GM12878 (cell line): ENCODE results near the gene SEMA7A. TPM values are rescaled to one million over a fixed set of nuclear protein-coding genes. Genes with fewer than 3 reads are reported as not detected.
"Not testable (repeated sequence)": the region's sequence is repeated elsewhere in the genome, so short reads cannot be mapped to it uniquely, and the experiment has no call there.

ENCODE experiments used
- ATAC-seq: fragments of 200-7000 bp; cut with Tn5 transposase; 3 replicates; pipeline ENCODE4 v1.9.1; 2020; ENCODE audit warnings: mild to moderate bottlenecking, moderate library complexity
- BruUV-seq: library from RNA; stranded (reverse); fragments of 400-500 nt; replicated peaks from 2 replicates; lab custom pipeline; 2021; lab: Mats Ljungman, UMichigan
- CTCF ChIA-PET: fragments of 300-600 bp; sonication (Branson Sonifier 250); formaldehyde crosslinking; extraction: SDS; loops from one replicate; lab custom pipeline; 2021; ENCODE audit warnings: inconsistent platforms; lab: Yijun Ruan, JAX
- POLR2A ChIA-PET: fragments of 350-600 bp; formaldehyde crosslinking; extraction: SDS; loops from one replicate; lab custom pipeline; 2021; ENCODE audit warnings: inconsistent platforms; lab: Charles Lee
- RAD21 ChIA-PET: fragments of 300-600 bp; sonication (Branson Sonifier 250); formaldehyde crosslinking; loops from one replicate; lab custom pipeline; 2023; ENCODE audit warnings: antibody characterized with exemption; ENCODE audit not compliant: unreplicated experiment; lab: Charles Lee
- SMC1A ChIA-PET: fragments of 300-600 bp; sonication (Branson Sonifier 250); formaldehyde crosslinking; loops from one replicate; lab custom pipeline; 2023; ENCODE audit not compliant: unreplicated experiment, uncharacterized antibody; lab: Charles Lee
- DNase-seq: peaks from one replicate; pipeline ENCODE4 v3.0.0-alpha.2; 2011; ENCODE audit warnings: low read depth, low spot score
- FAIRE-seq: peaks from 3 replicates; lab custom pipeline; 2011; peaks lifted over from hg19 to GRCh38; lab: Jason Lieb, UNC
- H2AFZ ChIP-seq: 2 replicates; pipeline ENCODE4 v1.6.0; 2011; ENCODE audit warnings: low read depth, low read length, control low read depth; ENCODE audit not compliant: control insufficient read depth
- H3K27ac ChIP-seq: 2 replicates; pipeline ENCODE4 v1.5.1; 2011; ENCODE audit warnings: control low read depth; ENCODE audit not compliant: control insufficient read depth, insufficient read depth
- H3K27me3 ChIP-seq, 2 experiments: replicated peaks in 1 of 2; 2 replicates each; pipeline versions ENCODE4 v1.6.0 to v1.6.1; 2011; ENCODE audit warnings: low read length in 1 of 2; ENCODE audit not compliant: control insufficient read depth in 2 of 2, insufficient read depth in 2 of 2
- H3K36me3 ChIP-seq, 2 experiments: 2 replicates each; pipeline ENCODE4 v1.5.1; 2011; ENCODE audit warnings: low read length in 1 of 2; ENCODE audit not compliant: control insufficient read depth in 2 of 2, insufficient read depth in 2 of 2
- H3K4me1 ChIP-seq: 2 replicates; pipeline ENCODE4 v1.6.1; 2011; ENCODE audit warnings: mild to moderate bottlenecking, low read length, moderate library complexity, mixed read lengths; ENCODE audit not compliant: control insufficient read depth, insufficient read depth
- H3K4me2 ChIP-seq: 2 replicates; pipeline ENCODE4 v1.6.0; 2011; ENCODE audit warnings: control low read depth; ENCODE audit not compliant: control insufficient read depth, insufficient read depth
- H3K4me3 ChIP-seq: fragments of 200-600 bp; sonication (generic); 2 replicates; pipeline ENCODE4 v1.5.1; 2016
- H3K79me2 ChIP-seq: 2 replicates; pipeline ENCODE4 v1.6.0; 2011; ENCODE audit warnings: low read length; ENCODE audit not compliant: control insufficient read depth, insufficient read depth
- H3K9ac ChIP-seq: 2 replicates; pipeline ENCODE4 v1.8.0; 2011; ENCODE audit warnings: low read length, control low read depth, mixed read lengths; ENCODE audit not compliant: control insufficient read depth, insufficient read depth
- H3K9me3 ChIP-seq: replicated peaks from 3 replicates; pipeline ENCODE4 v1.5.1; 2011; ENCODE audit warnings: mild to moderate bottlenecking, low read length; ENCODE audit not compliant: control insufficient read depth, insufficient read depth
- H4K20me1 ChIP-seq: 2 replicates; pipeline ENCODE4 v1.6.0; 2011; ENCODE audit not compliant: control insufficient read depth, insufficient read depth
- BHLHE40 ChIP-seq, 2 experiments: fragments of 450-650 bp in 1 of 2; IDR thresholded peaks; 2 replicates each; pipeline ENCODE4 v1.6.1; 2011 to 2017; ENCODE audit warnings: low read depth in 2 of 2, borderline replicate concordance in 1 of 2, improper control_type of control experiment in 1 of 2, low read length in 1 of 2, mild to moderate bottlenecking in 1 of 2
- CHD2 ChIP-seq: IDR thresholded peaks from 2 replicates; pipeline ENCODE4 v1.6.1; 2011; ENCODE audit warnings: low read depth, low read length, improper control_type of control experiment, borderline replicate concordance
- ETV6 ChIP-seq, 2 experiments: fragments of 450-650 bp in 1 of 2; IDR thresholded peaks in 1 of 2; conservative IDR thresholded peaks in 1 of 2; 2 replicates each; pipeline ENCODE4 v1.6.1; 2014; ENCODE audit warnings: antibody characterized with exemption in 1 of 2, borderline replicate concordance in 1 of 2, low read depth in 1 of 2, mild to moderate bottlenecking in 1 of 2, moderate library complexity in 1 of 2
- STAT3 ChIP-seq: IDR thresholded peaks from 2 replicates; pipeline ENCODE4 v1.6.1; 2011; ENCODE audit warnings: low read depth, low read length, improper control_type of control experiment
- ZNF384 ChIP-seq: IDR thresholded peaks from 2 replicates; pipeline ENCODE4 v1.6.1; 2012; ENCODE audit warnings: low read depth, mild to moderate bottlenecking, low read length, improper control_type of control experiment, borderline replicate concordance
- WGBS: methylation state at CpG from one replicate; pipeline ENCODE4 v1.1.6; 2016; ENCODE audit warnings: low lambda C conversion rate; ENCODE audit not compliant: insufficient replicate concordance, insufficient coverage; ENCODE audit errors: missing lambda C conversion rate; 5-methylcytosine and 5-hydroxymethylcytosine counted together
- in situ Hi-C: fragments of 300-500 bp; cut with MboI; formaldehyde crosslinking; loops from 9 replicates; pipeline ENCODE4 v1.14.3; 2018; ENCODE audit warnings: mixed read lengths
- intact Hi-C: fragments of 100-400 bp; cut with micrococcal nuclease; formaldehyde crosslinking; loops from one replicate; pipeline ENCODE4 v1.14.2; 2022; ENCODE audit not compliant: unreplicated experiment
- polyA plus RNA-seq, 11 experiments: library from polyadenylated mRNA; depleted of rRNA in 4 of 11; unstranded in 6 of 11; stranded (reverse) in 5 of 11; fragments of >200 nt; fragmentation: Nextera tagmentation in 4 of 11; fragmentation: Illumina TruSeq in 1 of 11; extraction: Ambion mirVana in 4 of 11; extraction: Trizol in 1 of 11; gene quantifications; 1 replicate in 1 of 11; 2 replicates in 10 of 11; pipeline versions ENCODE4 v1.2.1 to v1.2.3, GENCODE V29; 2011 to 2016; ENCODE audit warnings: inconsistent platforms in 2 of 11, missing spikeins in 2 of 11, low read depth in 1 of 11
- total RNA-seq, 4 experiments: library from RNA; depleted of rRNA in 3 of 4; stranded (reverse); fragments of >200 nt in 3 of 4; fragmentation: Illumina TruSeq in 1 of 4; extraction: Trizol in 1 of 4; gene quantifications; 2 replicates each; pipeline versions ENCODE4 v1.2.1 to v1.2.3, GENCODE V29; 2013 to 2021

The SEMA7A gene
- total and polyA plus RNA-seq, 10 of the 15 experiments (the other 5 are each of a cell fraction or from before 2014, with no cell fraction given) = 0.08 to 112 (median 53.5) TPM

- TF ChIP-seq ETV6 (conservative IDR thresholded peaks at IDR 0.05 in 1 of 2, IDR thresholded peaks at IDR 0.05 in 1 of 2; ENCODE audit: borderline replicate concordance in 1 of 2, low read depth in 1 of 2) = no peak
- no peak for TF ChIP-seq BHLHE40 (IDR thresholded peaks at IDR 0.05; ENCODE audit: borderline replicate concordance in 1 of 2, low read depth in 2 of 2, low read length in 1 of 2)
- TF ChIP-seq ZNF384 = no peak
- no peak for TF ChIP-seq CHD2
- no peak for TF ChIP-seq STAT3
- TF ChIP-seq, all 136 proteins: peak for 0
Measured at GRCh38 chr15:74458473-74458872, 24.7 kb upstream of the SEMA7A start (continued).

- H3K4me2 ChIP-seq, DNase-seq, H3K27ac ChIP-seq, FAIRE-seq, H3K4me3 ChIP-seq, H3K9ac ChIP-seq, ATAC-seq, in situ Hi-C loops, H3K9me3 ChIP-seq, H4K20me1 ChIP-seq, H3K27me3 ChIP-seq, BruUV-seq, H2AFZ ChIP-seq, intact Hi-C loops: not testable (repeated sequence)
- Histone ChIP-seq H3K4me1 (peaks cover 24% of the 10 kb centered on the region), H3K36me3 (peaks cover 6 to 23% of the 10 kb centered on the region in 2 experiments), H3K79me2 (peaks cover 43% of the 10 kb centered on the region)
- SMC1A ChIA-PET = interaction anchor here (0.7 to 1.1 kb wide), 2 partner anchors 9 to 17 kb away, joined by 4 to 5 read pairs; no protein-coding TSS in a partner anchor
- 98% methylated on average over 10 of the region's 10 CpGs for WGBS
- CTCF ChIA-PET = interaction anchor here (0.7 to 2.6 kb wide), 4 partner anchors 15 to 311 kb away, joined by 3 to 11 read pairs (median 4); no protein-coding TSS in a partner anchor
- POLR2A ChIA-PET = interaction anchor here (0.6 to 0.7 kb wide), 2 partner anchors 28 to 469 kb away, joined by 3 to 6 read pairs; no protein-coding TSS in a partner anchor
- RAD21 ChIA-PET = interaction anchor here (0.6 kb wide), 1 partner anchor 1389 kb away, joined by 3 read pairs; no protein-coding TSS in a partner anchor
Measured at GRCh38 chr15:74457036-74457435, 23.3 kb upstream of the SEMA7A start.
